GM12874 (cell line): ENCODE data around the gene KLHL30.

Source experiments
- TF ChIP-seq, protein P1 (sequence below): IDR thresholded peaks from 2 replicates; pipeline ENCODE4 v1.5.1; 2011; ENCODE audit warnings: low read depth, mild to moderate bottlenecking, control low read depth, low read length, moderate library complexity; ENCODE audit not compliant: insufficient read depth

Gene KLHL30

GRCh38 chr2:238152771-238153688 lies 14.6 kb downstream of the KLHL30 start:
- TF ChIP-seq, protein P1, sequence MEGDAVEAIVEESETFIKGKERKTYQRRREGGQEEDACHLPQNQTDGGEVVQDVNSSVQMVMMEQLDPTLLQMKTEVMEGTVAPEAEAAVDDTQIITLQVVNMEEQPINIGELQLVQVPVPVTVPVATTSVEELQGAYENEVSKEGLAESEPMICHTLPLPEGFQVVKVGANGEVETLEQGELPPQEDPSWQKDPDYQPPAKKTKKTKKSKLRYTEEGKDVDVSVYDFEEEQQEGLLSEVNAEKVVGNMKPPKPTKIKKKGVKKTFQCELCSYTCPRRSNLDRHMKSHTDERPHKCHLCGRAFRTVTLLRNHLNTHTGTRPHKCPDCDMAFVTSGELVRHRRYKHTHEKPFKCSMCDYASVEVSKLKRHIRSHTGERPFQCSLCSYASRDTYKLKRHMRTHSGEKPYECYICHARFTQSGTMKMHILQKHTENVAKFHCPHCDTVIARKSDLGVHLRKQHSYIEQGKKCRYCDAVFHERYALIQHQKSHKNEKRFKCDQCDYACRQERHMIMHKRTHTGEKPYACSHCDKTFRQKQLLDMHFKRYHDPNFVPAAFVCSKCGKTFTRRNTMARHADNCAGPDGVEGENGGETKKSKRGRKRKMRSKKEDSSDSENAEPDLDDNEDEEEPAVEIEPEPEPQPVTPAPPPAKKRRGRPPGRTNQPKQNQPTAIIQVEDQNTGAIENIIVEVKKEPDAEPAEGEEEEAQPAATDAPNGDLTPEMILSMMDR = peak; percentile 39; the same call in 1 of the 2 replicates

- TF ChIP-seq, protein P1 = no peak
These were observed 16.1 kb downstream of the KLHL30 start for GRCh38 chr2:238154570-238154969.

- TF ChIP-seq, protein P1 = no peak
These were observed 16.7 kb downstream of the KLHL30 start for GRCh38 chr2:238155051-238155760.

GRCh38 chr2:238155761-238156694 lies 17.6 kb downstream of the KLHL30 start:
- TF ChIP-seq, protein P1 = no peak

DNA sequence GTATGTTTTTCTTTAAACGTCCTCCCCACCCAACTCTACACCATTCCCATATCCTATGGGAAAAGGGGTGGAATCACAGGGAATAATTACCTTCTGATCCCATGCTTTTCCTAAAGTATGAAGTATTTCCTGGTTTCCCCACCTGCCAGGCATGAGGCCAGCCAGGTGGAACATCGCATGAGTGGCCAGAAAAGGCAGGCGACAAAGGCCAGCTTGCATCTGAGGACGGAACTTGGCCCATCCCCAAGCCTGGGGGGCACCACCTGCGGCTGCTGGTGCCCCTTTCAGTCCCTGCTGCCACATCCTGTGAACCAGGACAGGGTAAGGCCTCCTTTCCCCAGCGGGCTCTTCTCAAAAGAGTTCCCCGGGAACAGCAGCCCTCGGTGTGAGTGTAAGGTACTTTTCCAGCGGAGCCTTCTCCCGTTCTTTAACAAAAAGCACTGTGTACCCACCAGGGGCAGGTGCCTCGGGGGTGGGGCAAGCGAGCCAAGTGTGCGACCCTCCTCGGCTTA lies 19.1 kb downstream of the KLHL30 start:
- TF ChIP-seq, protein P1 = no peak

GRCh38 chr2:238158018-238158508 lies 19.6 kb downstream of the KLHL30 start:
- TF ChIP-seq, protein P1 = no peak
